Measurements from ENCODE around the gene NOL4L.

The NOL4L gene

GRCh38 chr20:32613192-32614053 lies 28.3 kb upstream of the NOL4L start:
- no peak for DNase-seq

- DNase-seq, result no peak
Measured at GRCh38 chr20:32612351-32613191, 27.4 kb upstream of the NOL4L start.

- no peak for DNase-seq
Measured at GRCh38 chr20:32611868-32612267, 26.7 kb upstream of the NOL4L start.

GRCh38 chr20:32611286-32611685 lies 26.2 kb upstream of the NOL4L start:
- DNase-seq, result no peak

GRCh38 chr20:32610472-32611218 lies 25.5 kb upstream of the NOL4L start:
- no peak for DNase-seq

- no peak for DNase-seq
Measured at GRCh38 chr20:32609993-32610392, 24.9 kb upstream of the NOL4L start.

- DNase-seq, result no peak
Measured at GRCh38 chr20:32609111-32609773, 24.1 kb upstream of the NOL4L start.

- DNase-seq, result no peak
Measured at GRCh38 chr20:32608664-32609015, 23.5 kb upstream of the NOL4L start.

GRCh38 chr20:32607727-32608663 lies 22.9 kb upstream of the NOL4L start:
- DNase-seq, result no peak

- no peak for DNase-seq
Measured at GRCh38 chr20:32607324-32607723, 22.2 kb upstream of the NOL4L start.

- DNase-seq, result no peak
Measured at GRCh38 chr20:32606790-32607189, 21.7 kb upstream of the NOL4L start.

- DNase-seq, result no peak
Measured at GRCh38 chr20:32606107-32606506, 21.0 kb upstream of the NOL4L start.

GRCh38 chr20:32605167-32605656 lies 20.1 kb upstream of the NOL4L start:
- DNase-seq, result no peak

GRCh38 chr20:32603046-32603726 lies 18.1 kb upstream of the NOL4L start:
- DNase-seq, result no peak

GRCh38 chr20:32602273-32602672 lies 17.1 kb upstream of the NOL4L start:
- DNase-seq, result no peak

GRCh38 chr20:32600681-32601237 lies 15.6 kb upstream of the NOL4L start:
- no peak for DNase-seq

GRCh38 chr20:32599783-32600340 lies 14.7 kb upstream of the NOL4L start:
- no peak for DNase-seq

GRCh38 chr20:32598606-32599005 lies 13.5 kb upstream of the NOL4L start:
- DNase-seq, result no peak

- DNase-seq, result no peak
Measured at GRCh38 chr20:32597714-32598113, 12.6 kb upstream of the NOL4L start.

GRCh38 chr20:32596681-32597252 lies 11.6 kb upstream of the NOL4L start:
- DNase-seq, result no peak
